Fibroblast of lung (primary cell): ENCODE data around the gene ERMAP. TPM values are rescaled to one million over a fixed set of nuclear protein-coding genes. Genes with fewer than 3 reads are reported as not detected.

Source experiments
- DNase-seq, 2 donors: peaks; one replicate each; pipeline versions ENCODE4 v3.0.0 to v3.0.0-alpha.2; 2010; ENCODE audit warnings: low read depth in 2 of 2
- H2AFZ ChIP-seq: 2 replicates; pipeline ENCODE4 v1.5.1; 2012; ENCODE audit warnings: low read length, control low read depth, inconsistent platforms
- H3K27ac ChIP-seq: 2 replicates; pipeline ENCODE4 v1.5.1; 2011; ENCODE audit warnings: low read length, control low read depth; ENCODE audit not compliant: insufficient read depth
- H3K27me3 ChIP-seq: 2 replicates; pipeline ENCODE4 v1.5.1; 2011; ENCODE audit warnings: mild to moderate bottlenecking, low read length; ENCODE audit not compliant: control insufficient read depth, insufficient read depth
- H3K36me3 ChIP-seq: 2 replicates; pipeline ENCODE4 v1.5.1; 2011; ENCODE audit warnings: low read length; ENCODE audit not compliant: control insufficient read depth, insufficient read depth
- H3K4me1 ChIP-seq: 2 replicates; pipeline ENCODE4 v1.5.1; 2011; ENCODE audit warnings: low read length; ENCODE audit not compliant: control insufficient read depth, insufficient read depth; ENCODE audit errors: extremely low read depth
- H3K4me2 ChIP-seq: 2 replicates; pipeline ENCODE4 v1.5.1; 2011; ENCODE audit warnings: low read length, control low read depth; ENCODE audit not compliant: insufficient read depth; ENCODE audit errors: extremely low read depth
- H3K4me3 ChIP-seq, 4 experiments: fragments of 200-600 bp in 1 of 4; sonication (generic) in 1 of 4; replicated peaks in 1 of 4; 2 replicates each; pipeline ENCODE4 v1.5.1; 2011 to 2016; ENCODE audit warnings: low read length in 4 of 4, low read depth in 3 of 4, mild to moderate bottlenecking in 3 of 4, control low read depth in 2 of 4, inconsistent platforms in 1 of 4, mixed read lengths in 1 of 4; ENCODE audit not compliant: insufficient read depth in 1 of 4; ENCODE audit errors: control extremely low read depth in 1 of 4
- H3K79me2 ChIP-seq: 2 replicates; pipeline ENCODE4 v1.5.1; 2012; ENCODE audit warnings: mild to moderate bottlenecking, low read length, inconsistent platforms; ENCODE audit not compliant: control insufficient read depth, insufficient read depth
- H3K9ac ChIP-seq: 2 replicates; pipeline ENCODE4 v1.5.1; 2011; ENCODE audit warnings: mild to moderate bottlenecking, low read length, control low read depth; ENCODE audit not compliant: insufficient read depth
- H3K9me3 ChIP-seq: 2 replicates; pipeline ENCODE4 v1.5.1; 2012; ENCODE audit warnings: low read depth, low read length; ENCODE audit not compliant: control insufficient read depth, insufficient read depth
- H4K20me1 ChIP-seq: 2 replicates; pipeline ENCODE4 v1.5.1; 2011; ENCODE audit warnings: low read length; ENCODE audit not compliant: control insufficient read depth, insufficient read depth; ENCODE audit errors: extremely low read depth
- EZH2 ChIP-seq: IDR thresholded peaks from 2 replicates; pipeline ENCODE4 v1.5.1; 2012; ENCODE audit warnings: low read length, control low read depth, mild to moderate bottlenecking; ENCODE audit errors: missing control alignments
- polyA plus RNA-seq, 2 donors: library from polyadenylated mRNA; depleted of rRNA in 1 of 2; stranded (reverse) in 1 of 2; unstranded in 1 of 2; fragments of >200 nt; gene quantifications; 2 replicates each; pipeline ENCODE4 v1.2.1, GENCODE V29; 2011 to 2012; ENCODE audit warnings: missing spikeins in 1 of 2
- total RNA-seq: library from RNA; depleted of rRNA; stranded (reverse); fragments of >200 nt; gene quantifications from 2 replicates; pipeline ENCODE4 v1.2.1, GENCODE V29; 2014
- TF ChIP-seq, protein P1 (sequence below), 2 donors: IDR thresholded peaks in 1 of 2; conservative IDR thresholded peaks in 1 of 2; 1 replicate in 1 of 2; 2 replicates in 1 of 2; pipeline ENCODE4 v1.5.1; 2011 to 2012; ENCODE audit warnings: low read length in 2 of 2, control low read depth in 1 of 2, inconsistent platforms in 1 of 2, low read depth in 1 of 2, mild to moderate bottlenecking in 1 of 2

The ERMAP gene
- total and polyA plus RNA-seq, 2 donors (not counting 1 experiment from before 2014, with no cell fraction given), result 19.4 to 37.2 TPM

DNA sequence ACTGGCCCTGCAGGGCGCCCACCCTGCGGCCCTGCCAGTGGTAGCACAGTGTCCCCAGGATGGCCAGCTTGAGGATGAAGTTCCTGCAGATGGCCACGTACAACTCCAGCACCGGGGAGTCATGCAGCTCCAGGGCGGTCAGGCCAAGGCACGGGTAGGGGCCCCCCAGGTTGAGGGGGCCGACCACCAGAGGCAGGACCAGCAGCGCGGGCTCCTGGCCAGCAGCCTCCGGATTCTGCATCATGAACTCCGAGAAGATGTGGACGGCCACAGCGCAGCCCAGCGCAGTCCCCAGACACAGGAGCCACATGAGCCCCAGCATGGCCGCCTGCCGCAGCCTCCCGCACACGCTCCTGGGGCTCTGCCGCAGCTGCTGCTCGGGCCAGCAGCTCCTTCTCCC is 70.4 kb downstream of the ERMAP start:
- no peaks in the 10 kb centered on the region for H3K79me2 ChIP-seq
- H3K9me3 ChIP-seq, result no peaks in the 10 kb centered on the region
- no peaks in the 10 kb centered on the region for H3K36me3 ChIP-seq
- no peak overlapping the region for H3K4me2 ChIP-seq
- H3K27ac ChIP-seq, result no peak overlapping the region
- no peak overlapping the region for H2AFZ ChIP-seq
- no peak overlapping the region for H3K4me3 ChIP-seq
- TF ChIP-seq, protein P1, sequence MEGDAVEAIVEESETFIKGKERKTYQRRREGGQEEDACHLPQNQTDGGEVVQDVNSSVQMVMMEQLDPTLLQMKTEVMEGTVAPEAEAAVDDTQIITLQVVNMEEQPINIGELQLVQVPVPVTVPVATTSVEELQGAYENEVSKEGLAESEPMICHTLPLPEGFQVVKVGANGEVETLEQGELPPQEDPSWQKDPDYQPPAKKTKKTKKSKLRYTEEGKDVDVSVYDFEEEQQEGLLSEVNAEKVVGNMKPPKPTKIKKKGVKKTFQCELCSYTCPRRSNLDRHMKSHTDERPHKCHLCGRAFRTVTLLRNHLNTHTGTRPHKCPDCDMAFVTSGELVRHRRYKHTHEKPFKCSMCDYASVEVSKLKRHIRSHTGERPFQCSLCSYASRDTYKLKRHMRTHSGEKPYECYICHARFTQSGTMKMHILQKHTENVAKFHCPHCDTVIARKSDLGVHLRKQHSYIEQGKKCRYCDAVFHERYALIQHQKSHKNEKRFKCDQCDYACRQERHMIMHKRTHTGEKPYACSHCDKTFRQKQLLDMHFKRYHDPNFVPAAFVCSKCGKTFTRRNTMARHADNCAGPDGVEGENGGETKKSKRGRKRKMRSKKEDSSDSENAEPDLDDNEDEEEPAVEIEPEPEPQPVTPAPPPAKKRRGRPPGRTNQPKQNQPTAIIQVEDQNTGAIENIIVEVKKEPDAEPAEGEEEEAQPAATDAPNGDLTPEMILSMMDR (conservative IDR thresholded peaks at IDR 0.05 in 1 of 2, IDR thresholded peaks at IDR 0.05 in 1 of 2; ENCODE audit: low read depth in 1 of 2, low read length in 2 of 2), result no peak
- TF ChIP-seq EZH2, result no peak
- no peak overlapping the region for H3K9ac ChIP-seq
- no peaks in the 10 kb centered on the region for H4K20me1 ChIP-seq
- no peaks in the 10 kb centered on the region for H3K4me1 ChIP-seq
- no peaks in the 10 kb centered on the region for H3K27me3 ChIP-seq
- DNase-seq, result no peak

DNA sequence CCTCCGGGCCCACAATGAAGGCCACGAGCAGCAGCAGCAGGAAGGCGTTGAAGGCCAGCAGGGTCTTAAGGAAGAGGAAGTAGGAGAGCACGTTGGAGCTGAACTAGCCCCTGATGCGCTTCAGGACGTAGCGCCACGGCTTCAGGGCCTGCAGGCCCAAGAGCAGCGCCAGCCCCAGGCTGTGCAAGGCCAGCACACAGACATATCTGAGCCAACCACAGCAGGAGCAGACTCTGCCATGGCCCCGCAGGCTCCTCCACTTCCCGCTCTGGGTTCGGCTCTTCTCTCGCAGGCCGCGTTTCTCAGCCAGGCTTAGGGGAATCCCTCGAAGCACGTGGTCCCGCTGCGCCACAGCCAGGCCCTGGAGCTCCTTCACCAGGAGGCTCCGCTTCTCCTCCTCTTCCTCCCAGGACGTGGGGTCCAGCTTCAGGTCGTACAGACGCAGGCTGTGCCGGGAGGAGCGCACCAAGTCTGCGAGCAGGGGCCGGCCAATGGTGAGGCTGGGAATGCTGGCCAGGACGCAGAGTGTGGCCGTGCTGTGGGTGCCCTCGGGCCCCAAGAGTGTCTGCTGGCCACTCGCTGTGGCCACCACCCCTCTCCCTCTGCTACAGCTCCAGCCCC is 71.2 kb downstream of the ERMAP start:
- Histone ChIP-seq H3K79me2 (no peaks in the 10 kb centered on the region), H3K27me3 (no peaks in the 10 kb centered on the region), H3K4me3 (no peak overlapping the region), H3K4me2 (no peak overlapping the region), H4K20me1 (no peaks in the 10 kb centered on the region), H2AFZ (no peak overlapping the region), H3K9ac (no peak overlapping the region), H3K27ac (no peak overlapping the region), H3K36me3 (no peaks in the 10 kb centered on the region), H3K4me1 (no peaks in the 10 kb centered on the region), H3K9me3 (no peaks in the 10 kb centered on the region)
- TF ChIP-seq EZH2, result no peak
- DNase-seq, result no peak

DNA sequence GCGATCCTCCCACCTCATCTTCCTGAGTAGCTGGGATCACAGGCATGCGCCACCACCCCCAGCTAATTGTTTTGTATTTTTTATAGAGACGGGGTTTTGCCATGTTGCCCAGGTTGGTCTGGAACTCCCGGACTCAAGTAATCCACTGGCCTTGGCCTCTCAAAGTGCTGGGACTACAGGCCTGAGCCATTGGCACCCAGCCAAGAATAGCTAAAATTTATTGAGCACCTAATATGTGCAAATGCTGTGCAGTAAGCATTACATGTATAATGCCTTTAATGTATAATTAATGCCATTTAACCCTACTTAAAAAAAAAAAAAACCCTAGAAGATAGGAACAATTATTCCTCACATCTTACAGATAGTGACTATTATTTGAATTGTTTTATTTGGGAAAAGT is 72.3 kb downstream of the ERMAP start:
- Histone ChIP-seq H3K4me2 (no peak overlapping the region), H3K36me3 (no peaks in the 10 kb centered on the region), H3K79me2 (no peaks in the 10 kb centered on the region), H4K20me1 (no peaks in the 10 kb centered on the region), H2AFZ (no peak overlapping the region), H3K9ac (no peak overlapping the region), H3K27me3 (no peaks in the 10 kb centered on the region), H3K4me3 (no peak overlapping the region), H3K9me3 (no peaks in the 10 kb centered on the region), H3K27ac (no peak overlapping the region), H3K4me1 (no peaks in the 10 kb centered on the region)
- TF ChIP-seq EZH2, result no peak
- TF ChIP-seq, protein P1 (conservative IDR thresholded peaks at IDR 0.05 in 1 of 2, IDR thresholded peaks at IDR 0.05 in 1 of 2; ENCODE audit: low read depth in 1 of 2, low read length in 2 of 2), result no peak
- DNase-seq, result no peak
